ENCODE results near the gene ZBTB39.

Gene ZBTB39

GRCh38 chr12:57042695-57043094, 36.3 kb upstream of the ZBTB39 start:
- no peak for DNase-seq (ENCODE audit: low read depth)
- TF ChIP-seq, protein P1, sequence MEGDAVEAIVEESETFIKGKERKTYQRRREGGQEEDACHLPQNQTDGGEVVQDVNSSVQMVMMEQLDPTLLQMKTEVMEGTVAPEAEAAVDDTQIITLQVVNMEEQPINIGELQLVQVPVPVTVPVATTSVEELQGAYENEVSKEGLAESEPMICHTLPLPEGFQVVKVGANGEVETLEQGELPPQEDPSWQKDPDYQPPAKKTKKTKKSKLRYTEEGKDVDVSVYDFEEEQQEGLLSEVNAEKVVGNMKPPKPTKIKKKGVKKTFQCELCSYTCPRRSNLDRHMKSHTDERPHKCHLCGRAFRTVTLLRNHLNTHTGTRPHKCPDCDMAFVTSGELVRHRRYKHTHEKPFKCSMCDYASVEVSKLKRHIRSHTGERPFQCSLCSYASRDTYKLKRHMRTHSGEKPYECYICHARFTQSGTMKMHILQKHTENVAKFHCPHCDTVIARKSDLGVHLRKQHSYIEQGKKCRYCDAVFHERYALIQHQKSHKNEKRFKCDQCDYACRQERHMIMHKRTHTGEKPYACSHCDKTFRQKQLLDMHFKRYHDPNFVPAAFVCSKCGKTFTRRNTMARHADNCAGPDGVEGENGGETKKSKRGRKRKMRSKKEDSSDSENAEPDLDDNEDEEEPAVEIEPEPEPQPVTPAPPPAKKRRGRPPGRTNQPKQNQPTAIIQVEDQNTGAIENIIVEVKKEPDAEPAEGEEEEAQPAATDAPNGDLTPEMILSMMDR (conservative IDR thresholded peaks at IDR 0.05; ENCODE audit: low read length) = no peak
- H3K4me3 ChIP-seq (ENCODE audit: low read length) = no peak overlapping the region

DNA sequence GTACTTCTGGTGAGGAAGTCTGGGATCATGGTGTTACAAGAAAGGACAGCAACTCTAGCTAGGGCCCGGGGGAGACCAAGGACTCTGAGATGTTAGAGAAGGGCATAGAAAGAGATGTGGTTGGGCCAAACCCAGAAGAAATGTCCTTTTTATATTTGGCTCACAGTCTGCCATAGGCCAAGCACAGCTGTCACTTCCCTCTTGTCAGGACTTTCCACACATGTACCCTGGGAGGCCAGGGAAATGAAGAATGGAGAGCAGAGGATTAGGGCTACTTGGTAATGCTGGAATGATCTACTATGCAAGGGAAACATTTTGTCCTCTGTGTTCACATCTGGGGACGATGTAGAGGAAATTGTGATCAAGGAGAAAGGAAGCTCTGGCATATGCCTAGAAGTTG, 34.4 kb upstream of the ZBTB39 start:
- H3K4me3 ChIP-seq (ENCODE audit: low read length) = no peak overlapping the region
- DNase-seq (ENCODE audit: low read depth) = no peak
- TF ChIP-seq, protein P1 (conservative IDR thresholded peaks at IDR 0.05; ENCODE audit: low read length) = no peak

- no peak overlapping the region for H3K4me3 ChIP-seq (ENCODE audit: low read length)
- DNase-seq (ENCODE audit: low read depth) = no peak
- TF ChIP-seq, protein P1 (conservative IDR thresholded peaks at IDR 0.05; ENCODE audit: low read length) = no peak
Measured at GRCh38 chr12:57040211-57040610, 33.9 kb upstream of the ZBTB39 start.

DNA sequence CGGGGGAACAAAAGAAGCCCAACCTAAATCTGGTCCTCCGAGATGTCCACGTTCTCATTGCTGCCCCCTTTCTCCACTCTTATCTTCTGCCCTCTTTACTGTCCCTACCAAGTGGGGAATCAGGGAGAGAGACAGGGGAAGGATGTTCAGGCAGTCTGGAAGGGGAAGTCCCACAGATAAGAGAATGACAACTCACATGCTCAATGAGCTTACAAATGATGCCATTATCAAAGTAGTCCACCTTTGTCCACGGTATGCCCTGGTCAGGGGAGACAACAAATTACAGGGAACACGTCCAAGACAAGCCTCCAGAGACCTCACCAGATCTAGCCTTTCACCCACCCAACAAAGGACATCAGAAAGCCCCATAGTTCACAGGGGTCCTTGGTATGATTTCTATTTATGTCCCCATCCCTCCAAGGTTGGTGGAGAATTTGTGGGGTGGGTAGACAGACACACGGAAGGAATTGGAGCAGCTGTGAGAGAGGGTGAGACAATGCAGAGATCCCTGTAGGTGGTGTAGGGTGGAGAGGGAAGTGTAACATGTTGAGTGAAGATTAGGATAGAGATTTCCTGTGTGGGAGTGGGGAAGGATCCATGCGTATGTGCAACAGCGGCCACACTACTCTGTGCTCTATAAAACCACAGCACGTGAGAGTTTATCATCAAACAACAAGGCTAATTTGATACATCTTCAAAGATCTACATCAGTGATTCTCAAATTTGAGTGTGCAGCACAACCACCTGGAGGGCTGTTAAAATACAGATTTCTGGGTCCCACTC, 32.9 kb upstream of the ZBTB39 start:
- TF ChIP-seq, protein P1 (conservative IDR thresholded peaks at IDR 0.05; ENCODE audit: low read length) = no peak
- no peak overlapping the region for H3K4me3 ChIP-seq (ENCODE audit: low read length)
- no peak for DNase-seq (ENCODE audit: low read depth)

DNA sequence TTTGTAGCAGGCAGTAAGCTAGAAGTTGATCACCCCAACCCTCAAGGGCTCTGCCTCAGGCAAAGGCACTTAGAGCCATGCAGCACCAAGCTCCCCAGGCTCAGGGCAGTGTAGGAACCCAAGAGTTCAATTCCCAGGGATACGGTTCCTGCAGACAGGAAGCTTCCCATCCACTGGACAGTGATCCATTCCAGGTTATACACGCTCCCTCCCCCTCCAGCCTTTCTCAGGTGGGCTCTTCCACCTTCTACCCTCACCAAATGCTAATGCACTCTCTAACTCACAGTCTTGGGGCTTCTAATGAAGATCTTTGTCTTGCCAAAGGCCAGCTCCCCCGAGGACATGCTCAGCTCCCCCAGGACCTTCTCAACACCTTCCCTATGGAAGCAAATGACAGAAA, 30.9 kb upstream of the ZBTB39 start:
- no peak for DNase-seq (ENCODE audit: low read depth)
- H3K4me3 ChIP-seq (ENCODE audit: low read length) = no peak overlapping the region
- TF ChIP-seq, protein P1 (conservative IDR thresholded peaks at IDR 0.05; ENCODE audit: low read length) = no peak

- H3K4me3 ChIP-seq (ENCODE audit: low read length) = no peak overlapping the region
- TF ChIP-seq, protein P1 (conservative IDR thresholded peaks at IDR 0.05; ENCODE audit: low read length) = no peak
- no peak for DNase-seq (ENCODE audit: low read depth)
Measured at GRCh38 chr12:57033431-57033830, 27.1 kb upstream of the ZBTB39 start.

DNA sequence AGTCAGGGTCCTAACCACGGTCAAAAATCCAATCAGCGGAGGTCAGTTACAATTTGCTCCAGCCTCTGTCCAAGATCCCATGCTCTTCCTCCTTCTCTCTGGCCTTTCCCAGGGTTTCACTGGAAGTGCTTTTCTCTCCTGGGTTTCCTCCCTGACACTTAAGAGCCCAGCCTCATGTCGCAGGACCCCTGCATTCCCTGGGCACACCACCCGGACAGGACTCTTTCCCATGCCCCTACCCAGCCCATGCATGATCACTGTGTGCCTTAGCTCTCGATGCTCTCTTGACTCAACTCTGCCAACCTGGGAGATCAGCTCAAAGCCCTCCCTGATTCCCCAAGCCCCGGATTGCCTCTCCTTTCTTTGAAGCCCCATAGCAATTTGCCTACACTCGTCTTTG, 25.4 kb upstream of the ZBTB39 start:
- no peak for DNase-seq (ENCODE audit: low read depth)
- TF ChIP-seq, protein P1 (conservative IDR thresholded peaks at IDR 0.05; ENCODE audit: low read length) = no peak
- no peak overlapping the region for H3K4me3 ChIP-seq (ENCODE audit: low read length)

All from AG10803 (cell line).